Suprapubic skin (tissue), 4 donors: ENCODE results near the gene SSTR1. TPM values are rescaled to one million over a fixed set of nuclear protein-coding genes. Genes with fewer than 3 reads are reported as not detected.
A peak's percentile ranks its signal among the peaks of the same experiment; 100 is the strongest.

Experiments
- DNase-seq, 2 donors: peaks; one replicate each; pipeline ENCODE4 v3.0.0-alpha.2; 2019; ENCODE audit warnings: low spot score in 2 of 2
- H3K27ac ChIP-seq: fragments of 200-600 bp; sonication (generic); one replicate; pipeline ENCODE4 v1.5.1; 2019
- H3K27me3 ChIP-seq: fragments of 200-600 bp; sonication (generic); one replicate; pipeline ENCODE4 v1.5.1; 2019
- H3K36me3 ChIP-seq: fragments of 200-600 bp; sonication (generic); one replicate; pipeline ENCODE4 v1.5.1; 2019
- H3K4me1 ChIP-seq: fragments of 200-600 bp; sonication (generic); one replicate; pipeline ENCODE4 v1.5.1; 2019
- H3K4me3 ChIP-seq: fragments of 200-600 bp; sonication (generic); one replicate; pipeline ENCODE4 v1.5.1; 2019; ENCODE audit warnings: mild to moderate bottlenecking
- H3K9me3 ChIP-seq: fragments of 200-600 bp; sonication (generic); one replicate; pipeline ENCODE4 v1.5.1; 2019
- CTCF ChIP-seq, 2 donors: fragments of 200-600 bp in 1 of 2; fragments of 450-650 bp in 1 of 2; sonication (generic) in 1 of 2; IDR thresholded peaks; one replicate each; pipeline ENCODE4 v1.5.1; 2016 to 2019; ENCODE audit warnings: antibody characterized with exemption in 2 of 2, mild to moderate bottlenecking in 1 of 2, moderate library complexity in 1 of 2
- EP300 ChIP-seq: sonication (generic); formaldehyde crosslinking; IDR thresholded peaks from one replicate; pipeline ENCODE4 v1.6.1; 2017; ENCODE audit warnings: antibody characterized with exemption
- POLR2A ChIP-seq, 2 donors: fragments of 450-650 bp; IDR thresholded peaks; one replicate each; pipeline ENCODE4 v1.6.1; 2017; ENCODE audit warnings: antibody characterized with exemption in 2 of 2, mild to moderate bottlenecking in 2 of 2, moderate library complexity in 2 of 2
- POLR2AphosphoS5 ChIP-seq, 3 donors: sonication (generic); formaldehyde crosslinking; IDR thresholded peaks; one replicate each; pipeline ENCODE4 v1.6.1; 2017; ENCODE audit warnings: antibody characterized with exemption in 3 of 3
- WGBS: methylation state at CpG from one replicate; pipeline ENCODE4 v1.1.5; 2018; 5-methylcytosine and 5-hydroxymethylcytosine counted together
- total RNA-seq, 4 donors: library from RNA; depleted of rRNA; stranded (reverse); fragments of >200 nt; gene quantifications; one replicate each; pipeline ENCODE4 v1.1.0, GENCODE V29; 2016

Gene SSTR1
- total RNA-seq, 4 donors from 2014 or later, result 0.24 to 0.98 (median 0.44) TPM; not detected in 1

GRCh38 chr14:38208618-38209562 lies 1.2 kb downstream of the SSTR1 start:
- Histone ChIP-seq H3K9me3 (peaks cover 3% of the 10 kb centered on the region), H3K27ac (no peak overlapping the region), H3K4me3 (peak overlapping the region; percentile 47), H3K36me3 (no peaks in the 10 kb centered on the region), H3K4me1 (peaks cover 41% of the 10 kb centered on the region), H3K27me3 (peaks cover 53% of the 10 kb centered on the region)
- DNase-seq, result no peak
- TF ChIP-seq EP300, result no peak
- no peak for TF ChIP-seq CTCF (IDR thresholded peaks at IDR 0.05)
- no peak for TF ChIP-seq POLR2A (IDR thresholded peaks at IDR 0.05)
- no peak for TF ChIP-seq POLR2AphosphoS5 (IDR thresholded peaks at IDR 0.05)
- WGBS, result 2% methylated on average over 16 of the region's 59 CpGs

GRCh38 chr14:38209572-38210557 lies 2.2 kb downstream of the SSTR1 start:
- H3K4me1 ChIP-seq, result peaks cover 41% of the 10 kb centered on the region
- H3K27me3 ChIP-seq, result peaks cover 53% of the 10 kb centered on the region
- 6% methylated on average over 7 of the region's 69 CpGs for WGBS
- no peak overlapping the region for H3K27ac ChIP-seq
- DNase-seq, result no peak
- H3K36me3 ChIP-seq, result no peaks in the 10 kb centered on the region
- no peak for TF ChIP-seq POLR2AphosphoS5 (IDR thresholded peaks at IDR 0.05)
- TF ChIP-seq EP300, result no peak
- no peak for TF ChIP-seq POLR2A (IDR thresholded peaks at IDR 0.05)
- TF ChIP-seq CTCF (IDR thresholded peaks at IDR 0.05), result no peak
- H3K9me3 ChIP-seq, result peaks cover 3% of the 10 kb centered on the region
- peak overlapping the region; percentile 47 for H3K4me3 ChIP-seq

GRCh38 chr14:38210587-38211216 lies 3.0 kb downstream of the SSTR1 start:
- H3K9me3 ChIP-seq, result peaks cover 3% of the 10 kb centered on the region
- peak overlapping the region; percentile 47 for H3K4me3 ChIP-seq
- DNase-seq, result no peak
- TF ChIP-seq POLR2A (IDR thresholded peaks at IDR 0.05), result no peak
- TF ChIP-seq POLR2AphosphoS5 (IDR thresholded peaks at IDR 0.05), result no peak
- no peak for TF ChIP-seq CTCF (IDR thresholded peaks at IDR 0.05)
- TF ChIP-seq EP300, result no peak
- peaks cover 53% of the 10 kb centered on the region for H3K27me3 ChIP-seq
- no peak overlapping the region for H3K27ac ChIP-seq
- H3K36me3 ChIP-seq, result no peaks in the 10 kb centered on the region
- H3K4me1 ChIP-seq, result peaks cover 41% of the 10 kb centered on the region
- WGBS, result 8% methylated on average over 27 of the region's 29 CpGs

DNA sequence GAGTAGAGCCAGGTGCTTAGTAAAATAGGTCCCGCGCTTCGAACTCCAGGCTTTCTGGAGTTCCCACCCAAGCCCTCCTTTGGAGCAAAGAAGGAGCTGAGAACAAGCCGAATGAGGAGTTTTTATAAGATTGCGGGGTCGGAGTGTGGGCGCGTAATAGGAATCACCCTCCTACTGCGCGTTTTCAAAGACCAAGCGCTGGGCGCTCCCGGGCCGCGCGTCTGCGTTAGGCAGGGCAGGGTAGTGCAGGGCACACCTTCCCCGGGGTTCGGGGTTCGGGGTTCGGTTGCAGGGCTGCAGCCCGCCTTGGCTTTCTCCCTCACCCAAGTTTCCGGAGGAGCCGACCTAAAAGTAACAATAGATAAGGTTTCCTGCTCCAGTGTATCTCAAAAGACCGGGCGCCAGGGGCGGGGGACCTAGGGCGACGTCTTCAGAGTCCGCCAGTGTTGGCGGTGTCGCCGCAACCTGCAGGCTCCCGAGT lies 3.6 kb downstream of the SSTR1 start:
- TF ChIP-seq POLR2AphosphoS5 (IDR thresholded peaks at IDR 0.05) (no peak), POLR2A (IDR thresholded peaks at IDR 0.05) (no peak), CTCF (IDR thresholded peaks at IDR 0.05) (no peak), EP300 (no peak)
- Histone ChIP-seq H3K9me3 (no peaks in the 10 kb centered on the region), H3K4me3 (peak overlapping the region; percentile 47), H3K27me3 (peaks cover 50% of the 10 kb centered on the region), H3K36me3 (no peaks in the 10 kb centered on the region), H3K27ac (no peak overlapping the region), H3K4me1 (peaks cover 41% of the 10 kb centered on the region)
- peak in 1 of 2 donors; percentile 77 for DNase-seq
- 12% methylated on average over 31 of the region's 34 CpGs for WGBS
